HUDEP-2 (cell line): ENCODE measurements around the gene LRP10.
A peak's percentile ranks its signal among the peaks of the same experiment; 100 is the strongest.

Experiments
- DNase-seq, 76 experiments: peaks; one replicate each; lab custom pipeline; 2025; ENCODE audit not compliant: unreplicated experiment in 76 of 76; lab: John Stamatoyannopoulos, UW

LRP10 gene

GRCh38 chr14:22915886-22916521 is 44.5 kb downstream of the LRP10 start:
- DNase-seq, result no peak

GRCh38 chr14:22918804-22919600 is 47.5 kb downstream of the LRP10 start, which contains the start of gene RBM23:
Gene RBM23, minus strand, starts transcription at chr14:22919149.
- peak; percentile 73 to 100 (median 99) for DNase-seq

DNA sequence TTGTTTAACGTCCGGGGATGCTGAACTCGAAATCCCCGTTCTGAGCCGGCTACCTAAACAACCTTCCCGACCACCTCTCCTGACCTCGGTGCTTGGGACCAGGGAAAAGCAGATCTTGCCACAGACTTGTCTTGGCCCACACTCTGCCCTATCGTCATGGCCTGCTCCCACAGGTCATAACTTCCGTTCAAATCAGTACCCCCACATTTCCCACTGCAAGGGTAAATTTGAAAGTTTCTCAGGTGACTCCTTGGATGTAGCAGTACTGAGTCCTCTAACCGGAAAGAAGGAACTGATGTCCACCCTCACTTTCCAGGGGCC is 48.0 kb downstream of the LRP10 start:
- DNase-seq, result no peak

DNA sequence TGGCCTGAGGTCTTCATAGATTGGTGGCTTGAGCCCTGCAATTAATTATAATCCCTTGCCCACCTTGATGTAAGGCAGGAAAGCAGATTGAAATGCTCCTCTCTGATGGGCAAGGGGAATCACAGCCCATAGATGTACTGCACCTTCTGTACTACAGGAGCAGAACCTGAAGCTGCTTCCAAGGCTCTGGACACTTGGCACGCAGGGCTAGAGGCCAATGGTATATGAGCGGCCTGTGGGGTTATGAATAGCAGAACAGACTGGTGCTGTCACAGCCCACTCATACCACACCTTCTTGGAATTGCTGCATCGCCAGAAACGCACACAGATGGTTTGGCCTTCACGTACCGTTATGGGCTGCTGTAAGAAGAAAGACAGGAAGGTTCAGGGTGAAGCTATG is 49.2 kb downstream of the LRP10 start:
- no peak for DNase-seq

GRCh38 chr14:22922294-22922693 is 50.8 kb downstream of the LRP10 start:
- DNase-seq, result no peak

- no peak for DNase-seq
Measured at GRCh38 chr14:22923746-22924145, 52.2 kb downstream of the LRP10 start.

GRCh38 chr14:22925513-22925912 is 54.0 kb downstream of the LRP10 start:
- DNase-seq, result no peak

DNA sequence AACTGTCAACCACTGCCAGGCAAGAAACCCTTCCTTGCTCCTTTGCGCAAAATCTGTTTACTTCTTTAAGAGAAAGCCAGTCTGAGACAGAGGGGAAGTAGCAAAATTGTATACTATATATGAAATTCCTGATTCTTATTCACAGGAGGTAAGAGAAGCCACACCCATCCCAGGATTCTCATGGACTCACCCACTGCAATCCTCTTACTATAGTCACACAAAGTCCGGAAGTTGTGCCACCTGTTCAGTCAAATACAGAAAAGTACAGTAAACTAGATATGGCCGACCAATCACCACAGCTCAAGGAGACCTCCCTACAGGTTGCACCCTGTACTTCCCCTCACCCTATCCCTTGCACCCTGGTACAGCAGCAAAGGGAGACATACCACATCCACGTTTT is 54.8 kb downstream of the LRP10 start:
- no peak for DNase-seq

- peak in 17 of 76 experiments; percentile 1 to 53 (median 14) for DNase-seq
Measured at GRCh38 chr14:22928237-22929103, 56.9 kb downstream of the LRP10 start.

DNA sequence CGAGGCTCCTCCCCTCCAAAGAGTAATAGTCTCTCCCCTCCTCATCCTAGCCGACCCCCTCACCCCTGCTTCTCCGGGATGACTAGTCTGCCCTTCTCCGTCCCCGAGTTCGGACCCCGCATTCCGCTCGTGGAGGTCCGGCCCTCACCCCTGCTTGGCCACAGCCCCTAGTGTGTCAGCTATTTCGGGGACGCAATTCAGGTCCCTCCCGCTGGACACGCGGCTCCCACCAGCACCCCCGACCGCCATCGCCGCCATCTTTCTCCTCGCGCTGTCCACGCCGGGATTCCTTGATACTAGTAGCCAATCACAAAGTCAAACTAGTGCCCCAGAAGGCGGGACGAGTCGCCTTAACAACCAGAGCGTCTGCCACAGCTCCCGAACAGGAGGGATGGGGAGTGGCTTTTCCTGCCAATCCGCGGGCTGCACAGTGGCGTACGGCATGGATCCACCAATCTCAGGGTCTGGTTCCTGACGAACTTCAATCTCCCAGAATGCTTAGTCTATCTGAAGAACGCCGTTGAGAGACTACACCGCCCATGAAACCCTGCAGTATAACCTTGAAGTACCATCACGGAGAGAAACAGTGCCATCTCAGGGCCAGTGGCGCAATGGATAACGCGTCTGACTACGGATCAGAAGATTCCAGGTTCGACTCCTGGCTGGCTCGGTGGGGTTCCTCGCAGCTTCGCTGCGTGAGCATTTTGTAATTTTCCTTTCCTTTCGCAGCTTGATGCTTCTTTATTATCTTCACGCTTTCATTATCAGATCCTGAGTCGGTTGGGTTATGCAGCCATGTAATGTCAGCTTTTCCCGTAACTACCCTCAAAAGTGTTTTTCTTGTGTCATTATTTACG is 57.8 kb downstream of the LRP10 start, which contains the start of gene PRMT5:
TSS of gene PRMT5 (minus strand) at position 273 of the 857 bp plus-strand sequence. CDS start at position 258, 15 bp downstream.
- peak; percentile 77 to 99 (median 98) for DNase-seq

- DNase-seq, result peak in 6 of 76 experiments; percentile 30 to 55 (median 40)
Measured at GRCh38 chr14:22929961-22930364, 58.4 kb downstream of the LRP10 start.
